Breast epithelium (tissue), 4 donors: Measurements from ENCODE around the gene SPATA1. TPM values are rescaled to one million over a fixed set of nuclear protein-coding genes. Genes with fewer than 3 reads are reported as not detected.

Experiments used
- DNase-seq, 2 donors: peaks; one replicate each; pipeline ENCODE4 v3.0.0-alpha.2; 2019; ENCODE audit warnings: low spot score in 2 of 2
- H3K27ac ChIP-seq, 2 donors: fragments of 200-600 bp; sonication (generic) in 1 of 2; one replicate each; pipeline ENCODE4 v1.5.1; 2016 to 2019; ENCODE audit warnings: mild to moderate bottlenecking in 1 of 2
- H3K27me3 ChIP-seq, 2 donors: fragments of 200-600 bp; sonication (generic) in 1 of 2; one replicate each; pipeline versions ENCODE4 v1.5.1 to v1.6.0; 2017 to 2019; ENCODE audit warnings: control low read depth in 1 of 2, mild to moderate bottlenecking in 1 of 2
- H3K36me3 ChIP-seq: fragments of 200-600 bp; one replicate; pipeline ENCODE4 v1.5.1; 2019
- H3K4me1 ChIP-seq, 2 donors: fragments of 200-600 bp; sonication (generic); one replicate each; pipeline ENCODE4 v1.5.1; 2016 to 2019; ENCODE audit warnings: control low read depth in 1 of 2
- H3K4me3 ChIP-seq, 3 donors: fragments of 200-600 bp; sonication (generic); 1 replicate in 2 of 3; 2 replicates in 1 of 3; pipeline ENCODE4 v1.5.1; 2016 to 2019; ENCODE audit warnings: mild to moderate bottlenecking in 3 of 3, moderate library complexity in 2 of 3
- H3K9me3 ChIP-seq, 2 donors: fragments of 200-600 bp; sonication (generic) in 1 of 2; one replicate each; pipeline ENCODE4 v1.5.1; 2016 to 2019; ENCODE audit warnings: control low read depth in 1 of 2
- POLR2A ChIP-seq: fragments of 450-650 bp; IDR thresholded peaks from one replicate; pipeline ENCODE4 v1.6.1; 2016; ENCODE audit warnings: antibody characterized with exemption, mild to moderate bottlenecking, moderate library complexity
- POLR2AphosphoS5 ChIP-seq, 3 donors: sonication (generic); formaldehyde crosslinking; IDR thresholded peaks; one replicate each; pipeline ENCODE4 v1.6.1; 2017; ENCODE audit warnings: antibody characterized with exemption in 3 of 3
- intact Hi-C: fragments of 100-400 bp; cut with DNase I; formaldehyde crosslinking; loops from one replicate; pipeline ENCODE4 v1.15.1; 2023; ENCODE audit warnings: low total_unique reads
- total RNA-seq, 3 donors: library from RNA; depleted of rRNA; stranded (reverse); fragments of >200 nt; gene quantifications; one replicate each; pipeline ENCODE4 v1.1.0, GENCODE V29; 2016
- TF ChIP-seq, protein P1 (sequence below), 3 donors: fragments of 450-650 bp; IDR thresholded peaks; one replicate each; pipeline ENCODE4 v1.5.1; 2016 to 2017; ENCODE audit warnings: antibody characterized with exemption in 3 of 3, mild to moderate bottlenecking in 3 of 3, moderate library complexity in 3 of 3

The SPATA1 gene
- total RNA-seq, 3 donors from 2014 or later: 0.16 to 1.0 (median 0.33) TPM

- H3K4me3 ChIP-seq: no peak overlapping the region
- DNase-seq: no peak
- no peaks in the 10 kb centered on the region for H3K9me3 ChIP-seq
- no peaks in the 10 kb centered on the region for H3K36me3 ChIP-seq
- no peaks in the 10 kb centered on the region for H3K4me1 ChIP-seq
- intact Hi-C loops: no loop called here
- no peak overlapping the region for H3K27ac ChIP-seq
- TF ChIP-seq POLR2AphosphoS5 (IDR thresholded peaks at IDR 0.05): no peak
- TF ChIP-seq POLR2A: no peak
- TF ChIP-seq, protein P1, sequence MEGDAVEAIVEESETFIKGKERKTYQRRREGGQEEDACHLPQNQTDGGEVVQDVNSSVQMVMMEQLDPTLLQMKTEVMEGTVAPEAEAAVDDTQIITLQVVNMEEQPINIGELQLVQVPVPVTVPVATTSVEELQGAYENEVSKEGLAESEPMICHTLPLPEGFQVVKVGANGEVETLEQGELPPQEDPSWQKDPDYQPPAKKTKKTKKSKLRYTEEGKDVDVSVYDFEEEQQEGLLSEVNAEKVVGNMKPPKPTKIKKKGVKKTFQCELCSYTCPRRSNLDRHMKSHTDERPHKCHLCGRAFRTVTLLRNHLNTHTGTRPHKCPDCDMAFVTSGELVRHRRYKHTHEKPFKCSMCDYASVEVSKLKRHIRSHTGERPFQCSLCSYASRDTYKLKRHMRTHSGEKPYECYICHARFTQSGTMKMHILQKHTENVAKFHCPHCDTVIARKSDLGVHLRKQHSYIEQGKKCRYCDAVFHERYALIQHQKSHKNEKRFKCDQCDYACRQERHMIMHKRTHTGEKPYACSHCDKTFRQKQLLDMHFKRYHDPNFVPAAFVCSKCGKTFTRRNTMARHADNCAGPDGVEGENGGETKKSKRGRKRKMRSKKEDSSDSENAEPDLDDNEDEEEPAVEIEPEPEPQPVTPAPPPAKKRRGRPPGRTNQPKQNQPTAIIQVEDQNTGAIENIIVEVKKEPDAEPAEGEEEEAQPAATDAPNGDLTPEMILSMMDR (IDR thresholded peaks at IDR 0.05): no peak
- H3K27me3 ChIP-seq: no peaks in the 10 kb centered on the region
These were observed 16.4 kb upstream of the SPATA1 start for GRCh38 chr1:84489766-84490165.

DNA sequence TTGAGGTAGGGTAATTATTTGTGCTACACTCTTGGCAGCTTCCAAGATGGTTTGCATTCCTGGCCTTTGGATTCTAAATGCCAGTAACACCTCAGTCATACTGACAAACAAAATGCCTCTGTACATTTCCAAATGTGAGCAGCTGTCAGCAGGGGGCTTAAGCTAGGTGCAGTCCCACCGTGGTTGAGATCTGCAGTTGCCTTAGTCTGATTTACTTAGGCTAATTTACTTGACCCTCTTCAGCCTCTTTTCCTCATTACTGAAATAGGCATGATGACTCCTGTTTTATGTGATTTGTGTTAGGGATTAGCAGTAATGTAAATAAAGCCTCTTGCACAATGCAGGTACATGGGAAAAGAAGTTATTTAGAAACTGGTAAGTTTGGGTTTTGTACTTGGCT lies 13.5 kb upstream of the SPATA1 start:
- H3K4me1 ChIP-seq: no peaks in the 10 kb centered on the region
- H3K9me3 ChIP-seq: no peaks in the 10 kb centered on the region
- TF ChIP-seq, protein P1 (IDR thresholded peaks at IDR 0.05): no peak
- TF ChIP-seq POLR2A (no peak), POLR2AphosphoS5 (IDR thresholded peaks at IDR 0.05) (no peak)
- DNase-seq: no peak
- peaks cover 2% of the 10 kb centered on the region for H3K36me3 ChIP-seq
- intact Hi-C loops: no loop called here
- H3K27ac ChIP-seq: no peak overlapping the region
- H3K27me3 ChIP-seq: no peaks in the 10 kb centered on the region
- no peak overlapping the region for H3K4me3 ChIP-seq

- peaks cover 7% of the 10 kb centered on the region for H3K36me3 ChIP-seq
- no peaks in the 10 kb centered on the region for H3K27me3 ChIP-seq
- intact Hi-C loops: no loop called here
These were observed 12.4 kb upstream of the SPATA1 start for GRCh38 chr1:84493747-84494146.

DNA sequence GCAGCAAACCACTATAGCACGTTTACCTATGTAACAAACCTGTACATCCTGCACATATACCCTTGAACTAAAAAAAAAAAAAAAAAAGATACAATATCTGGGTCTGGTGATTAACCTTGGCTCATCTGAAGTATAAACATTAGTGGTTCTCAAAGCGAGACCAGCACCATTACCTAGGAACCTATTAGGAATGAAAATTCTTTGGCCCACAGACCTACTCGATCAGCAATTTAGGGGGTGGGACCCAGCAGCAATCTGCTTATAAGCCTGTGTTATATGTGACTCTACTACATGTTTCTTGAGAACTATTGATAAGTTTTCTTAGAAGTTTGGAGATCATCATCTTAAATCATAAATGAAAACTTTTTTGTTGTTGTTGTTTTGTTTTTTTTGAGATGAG lies 9.7 kb upstream of the SPATA1 start:
- no peak overlapping the region for H3K27ac ChIP-seq
- DNase-seq: no peak
- H3K9me3 ChIP-seq: no peaks in the 10 kb centered on the region
- intact Hi-C loops: no loop called here
- H3K27me3 ChIP-seq: no peaks in the 10 kb centered on the region
- H3K4me3 ChIP-seq: no peak overlapping the region
- no peaks in the 10 kb centered on the region for H3K4me1 ChIP-seq
- no peak for TF ChIP-seq POLR2AphosphoS5 (IDR thresholded peaks at IDR 0.05)
- TF ChIP-seq, protein P1 (IDR thresholded peaks at IDR 0.05): no peak
- TF ChIP-seq POLR2A: no peak
- H3K36me3 ChIP-seq: peaks cover 7% of the 10 kb centered on the region

More at GRCh38 chr1:84493747-84494146, 12.4 kb upstream of the SPATA1 start:
- Histone ChIP-seq H3K9me3 (no peaks in the 10 kb centered on the region), H3K4me1 (no peaks in the 10 kb centered on the region), H3K4me3 (no peak overlapping the region), H3K27ac (no peak overlapping the region)
- no peak for DNase-seq
- TF ChIP-seq, protein P1 (IDR thresholded peaks at IDR 0.05): no peak
- TF ChIP-seq POLR2A (no peak), POLR2AphosphoS5 (IDR thresholded peaks at IDR 0.05) (no peak)

DNA sequence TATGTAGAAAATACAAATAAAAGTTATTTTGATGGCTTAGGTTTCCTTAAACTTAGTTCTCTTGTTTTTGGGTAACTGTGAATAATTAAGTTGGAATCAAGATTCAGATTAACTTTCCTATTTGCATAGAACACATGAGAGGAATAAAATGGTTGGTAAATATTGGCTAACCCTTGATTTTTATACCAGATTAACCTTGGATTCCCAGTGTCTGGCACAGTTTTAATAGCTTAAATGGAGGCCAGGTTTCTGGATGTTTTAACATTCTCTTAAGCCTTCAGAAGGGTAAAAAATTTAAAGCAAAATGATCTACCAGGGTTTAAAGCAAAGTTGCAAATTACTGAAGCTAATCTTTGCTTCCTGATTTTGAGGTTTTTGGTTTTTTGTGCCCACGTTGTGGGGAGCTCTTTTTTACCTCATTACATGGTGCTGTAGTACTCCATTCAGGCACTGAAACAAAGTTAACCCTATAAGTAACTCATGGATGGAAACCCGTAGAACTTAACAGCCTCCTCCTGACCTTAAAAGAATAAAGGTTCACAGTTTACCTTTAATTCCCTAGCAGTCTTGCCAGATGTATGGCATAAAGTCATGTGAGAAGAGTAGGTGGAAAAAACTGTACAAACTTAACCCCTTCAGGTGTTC lies 8.4 kb upstream of the SPATA1 start:
- Histone ChIP-seq H3K27me3 (no peaks in the 10 kb centered on the region), H3K4me3 (no peak overlapping the region), H3K27ac (no peak overlapping the region), H3K9me3 (no peaks in the 10 kb centered on the region), H3K36me3 (peaks cover 7% of the 10 kb centered on the region), H3K4me1 (no peaks in the 10 kb centered on the region)
- TF ChIP-seq POLR2A (no peak), POLR2AphosphoS5 (IDR thresholded peaks at IDR 0.05) (no peak)
- TF ChIP-seq, protein P1 (IDR thresholded peaks at IDR 0.05): no peak
- intact Hi-C loops: no loop called here
- DNase-seq: no peak
